ENCODE measurements around the gene GNB1L.

GNB1L gene

GRCh38 chr22:19775496-19776325 lies 79.0 kb downstream of the GNB1L start:
- DNase-seq (ENCODE audit: low read depth): no peak

- DNase-seq (ENCODE audit: low read depth): no peak
Observed at GRCh38 chr22:19774628-19775027, 80.0 kb downstream of the GNB1L start.

- DNase-seq (ENCODE audit: low read depth): no peak
Observed at GRCh38 chr22:19773470-19774040, 81.1 kb downstream of the GNB1L start.

GRCh38 chr22:19772673-19773469 lies 81.8 kb downstream of the GNB1L start:
- DNase-seq (ENCODE audit: low read depth): no peak

GRCh38 chr22:19772422-19772672 lies 82.3 kb downstream of the GNB1L start:
- no peak for DNase-seq (ENCODE audit: low read depth)

- no peak for DNase-seq (ENCODE audit: low read depth)
Observed at GRCh38 chr22:19770349-19771220, 84.1 kb downstream of the GNB1L start.

GRCh38 chr22:19769393-19769715 lies 85.3 kb downstream of the GNB1L start:
- no peak for DNase-seq (ENCODE audit: low read depth)

- no peak for DNase-seq (ENCODE audit: low read depth)
Observed at GRCh38 chr22:19767427-19768341, 87.0 kb downstream of the GNB1L start.

- no peak for DNase-seq (ENCODE audit: low read depth)
Observed at GRCh38 chr22:19766511-19767426, 87.9 kb downstream of the GNB1L start.

- no peak for DNase-seq (ENCODE audit: low read depth)
Observed at GRCh38 chr22:19766240-19766510, 88.5 kb downstream of the GNB1L start.

- peak; percentile 10 for DNase-seq (ENCODE audit: low read depth)
Observed at GRCh38 chr22:19765477-19766239, 89.0 kb downstream of the GNB1L start.

GRCh38 chr22:19764636-19765476 lies 89.8 kb downstream of the GNB1L start:
- no peak for DNase-seq (ENCODE audit: low read depth)

- DNase-seq (ENCODE audit: low read depth): no peak
Observed at GRCh38 chr22:19764299-19764593, 90.4 kb downstream of the GNB1L start.

- no peak for DNase-seq (ENCODE audit: low read depth)
Observed at GRCh38 chr22:19763458-19764298, 91.0 kb downstream of the GNB1L start.

- no peak for DNase-seq (ENCODE audit: low read depth)
Observed at GRCh38 chr22:19762568-19763457, 91.9 kb downstream of the GNB1L start.

GRCh38 chr22:19761725-19762567 lies 92.7 kb downstream of the GNB1L start:
- no peak for DNase-seq (ENCODE audit: low read depth)
